Karpas-422 (cell line): ENCODE results near the gene EIF4G2. TPM values are rescaled to one million over a fixed set of nuclear protein-coding genes. Genes with fewer than 3 reads are reported as not detected.

Experiments
- DNase-seq: peaks from one replicate; pipeline ENCODE4 v3.0.0-alpha.2; 2015
- H2AFZ ChIP-seq: fragments of 200-600 bp; sonication (generic); 2 replicates; pipeline ENCODE4 v1.6.1; 2014; ENCODE audit warnings: antibody characterized with exemption, low read length, mixed read lengths
- H3K27ac ChIP-seq: fragments of 200-600 bp; sonication (generic); 2 replicates; pipeline ENCODE4 v1.5.1; 2014; ENCODE audit warnings: mild to moderate bottlenecking, low read length, moderate library complexity
- H3K27me3 ChIP-seq: fragments of 200-600 bp; sonication (generic); 2 replicates; pipeline ENCODE4 v1.6.1; 2014; ENCODE audit warnings: low read length, mixed read lengths
- H3K36me3 ChIP-seq: fragments of 200-600 bp; sonication (generic); 2 replicates; pipeline ENCODE4 v1.6.1; 2014; ENCODE audit warnings: low read length, mixed read lengths; ENCODE audit not compliant: insufficient read depth
- H3K4me1 ChIP-seq: fragments of 200-600 bp; sonication (generic); 2 replicates; pipeline ENCODE4 v1.6.1; 2014; ENCODE audit warnings: mild to moderate bottlenecking, low read length, mixed read lengths
- H3K4me2 ChIP-seq: fragments of 200-600 bp; sonication (generic); 2 replicates; pipeline ENCODE4 v1.6.1; 2014; ENCODE audit warnings: low read length, low read depth, mild to moderate bottlenecking; ENCODE audit not compliant: poor library complexity, severe bottlenecking
- H3K4me3 ChIP-seq: fragments of 200-600 bp; sonication (generic); 2 replicates; pipeline ENCODE4 v1.5.1; 2014; ENCODE audit warnings: mild to moderate bottlenecking, antibody characterized with exemption, low read length, mixed read lengths
- H3K79me2 ChIP-seq: fragments of 200-600 bp; sonication (generic); 2 replicates; pipeline ENCODE4 v1.6.1; 2014; ENCODE audit warnings: mild to moderate bottlenecking, low read length, mixed read lengths
- H3K9ac ChIP-seq: fragments of 200-600 bp; sonication (generic); 2 replicates; pipeline ENCODE4 v1.6.0; 2014; ENCODE audit warnings: low read length
- H3K9me2 ChIP-seq: fragments of 200-600 bp; sonication (generic), shearing (Covaris generic); replicated peaks from 2 replicates; pipeline ENCODE4 v1.6.0; 2014; ENCODE audit warnings: mild to moderate bottlenecking, low read length, moderate library complexity; ENCODE audit not compliant: insufficient read depth
- H3K9me3 ChIP-seq: fragments of 300-700, 200-600 bp; sonication (generic); 2 replicates; pipeline ENCODE4 v1.6.1; 2014; ENCODE audit warnings: low read length, mixed read lengths
- H4K20me1 ChIP-seq: fragments of 200-600 bp; sonication (generic); 2 replicates; pipeline ENCODE4 v1.6.1; 2014; ENCODE audit warnings: mild to moderate bottlenecking, antibody characterized with exemption, low read length, low read depth; ENCODE audit not compliant: insufficient read depth
- total RNA-seq: library from RNA; depleted of rRNA; stranded (reverse); fragments of >200 nt; shearing (Covaris generic); gene quantifications from 2 replicates; pipeline ENCODE4 v1.2.3, GENCODE V29; 2014; ENCODE audit warnings: low replicate concordance

Gene EIF4G2
- total RNA-seq, 1 experiment from 2014 or later, result 548 TPM

DNA sequence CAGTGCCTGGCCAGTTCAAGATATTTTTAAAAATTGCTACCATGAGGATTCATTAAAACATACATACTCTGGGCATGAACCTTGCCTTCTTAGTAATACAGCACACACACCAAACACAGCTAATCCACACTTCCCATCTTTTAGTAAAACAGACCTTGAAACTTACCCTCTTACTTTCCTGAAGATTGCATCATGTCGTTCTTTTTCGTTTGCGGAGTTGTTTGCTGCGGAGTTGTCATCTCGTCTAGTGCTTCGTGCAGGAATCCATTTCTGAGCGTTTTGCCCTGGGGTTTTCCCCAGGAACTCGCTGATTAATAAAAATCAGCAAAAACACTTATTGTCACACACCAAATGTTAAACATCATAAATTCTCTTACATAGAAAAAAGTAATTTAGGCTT lies 3.0 kb downstream of the EIF4G2 start:
- peaks cover 25% of the 10 kb centered on the region; the same call in 1 of the 2 replicates for H4K20me1 ChIP-seq
- peaks cover 26% of the 10 kb centered on the region for H3K4me1 ChIP-seq
- no peak overlapping the region for H2AFZ ChIP-seq
- H3K27ac ChIP-seq, result no peak overlapping the region
- no peak overlapping the region for H3K4me3 ChIP-seq
- H3K4me2 ChIP-seq, result no peak overlapping the region
- no peak overlapping the region for H3K9ac ChIP-seq
- H3K36me3 ChIP-seq, result peaks cover 67% of the 10 kb centered on the region
- no peaks in the 10 kb centered on the region for H3K27me3 ChIP-seq
- no peaks in the 10 kb centered on the region for H3K9me2 ChIP-seq
- H3K79me2 ChIP-seq, result peaks cover 28% of the 10 kb centered on the region
- no peak for DNase-seq
- no peaks in the 10 kb centered on the region for H3K9me3 ChIP-seq

DNA sequence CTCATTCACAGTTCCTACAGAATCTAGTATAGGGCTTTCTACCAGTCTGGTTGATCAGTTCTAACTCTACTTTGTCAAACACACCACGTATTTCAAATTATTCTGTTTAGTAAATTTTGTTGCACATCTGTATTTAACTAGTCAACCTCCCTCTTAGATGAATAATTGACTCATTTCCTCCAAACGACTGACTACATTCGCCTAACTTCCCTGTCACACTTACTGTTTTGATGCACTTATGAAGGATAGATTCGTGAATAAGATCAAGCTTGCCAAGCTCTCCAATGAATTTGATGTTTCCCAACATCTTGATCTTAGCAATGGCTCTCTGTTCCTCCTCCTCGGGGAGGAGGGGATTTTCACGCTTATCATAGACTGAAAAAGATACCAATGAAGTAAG lies 5.0 kb downstream of the EIF4G2 start:
- H3K9me2 ChIP-seq, result no peaks in the 10 kb centered on the region
- peaks cover 13% of the 10 kb centered on the region for H3K4me1 ChIP-seq
- H3K4me3 ChIP-seq, result no peak overlapping the region
- no peak overlapping the region for H3K9ac ChIP-seq
- peaks cover 88% of the 10 kb centered on the region for H3K36me3 ChIP-seq
- H3K27me3 ChIP-seq, result no peaks in the 10 kb centered on the region
- H3K27ac ChIP-seq, result no peak overlapping the region
- no peak overlapping the region for H3K4me2 ChIP-seq
- H3K79me2 ChIP-seq, result peaks cover 28% of the 10 kb centered on the region
- DNase-seq, result no peak
- H4K20me1 ChIP-seq, result peaks cover 32% of the 10 kb centered on the region
- H2AFZ ChIP-seq, result no peak overlapping the region
- H3K9me3 ChIP-seq, result no peaks in the 10 kb centered on the region

DNA sequence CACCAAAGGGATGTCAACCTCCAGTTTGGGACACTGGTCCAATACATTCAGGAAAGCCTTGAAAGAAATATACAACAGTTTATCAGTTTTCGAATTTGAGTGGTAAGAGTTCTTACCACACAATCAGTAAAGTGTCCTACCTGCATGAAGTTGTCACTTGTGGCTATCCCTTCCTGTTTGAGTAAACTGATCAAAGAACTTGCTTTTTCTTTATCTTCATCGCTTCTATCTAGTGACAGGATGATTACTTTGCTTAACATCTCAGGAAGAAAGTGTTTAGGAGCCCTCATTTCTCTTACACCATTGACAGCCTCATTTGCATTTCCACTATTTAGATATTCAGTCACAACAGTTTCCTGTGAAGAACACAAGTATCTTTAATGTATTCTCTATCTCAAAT lies 8.4 kb downstream of the EIF4G2 start:
- H3K4me3 ChIP-seq, result no peak overlapping the region
- H3K4me1 ChIP-seq, result no peaks in the 10 kb centered on the region
- no peak overlapping the region for H2AFZ ChIP-seq
- H3K4me2 ChIP-seq, result no peak overlapping the region
- no peak for DNase-seq
- peaks cover 88% of the 10 kb centered on the region for H3K36me3 ChIP-seq
- H3K79me2 ChIP-seq, result no peaks in the 10 kb centered on the region
- H4K20me1 ChIP-seq, result peaks cover 17% of the 10 kb centered on the region
- H3K27ac ChIP-seq, result no peak overlapping the region
- H3K27me3 ChIP-seq, result no peaks in the 10 kb centered on the region
- H3K9me2 ChIP-seq, result no peaks in the 10 kb centered on the region
- H3K9me3 ChIP-seq, result no peaks in the 10 kb centered on the region
- H3K9ac ChIP-seq, result no peak overlapping the region

DNA sequence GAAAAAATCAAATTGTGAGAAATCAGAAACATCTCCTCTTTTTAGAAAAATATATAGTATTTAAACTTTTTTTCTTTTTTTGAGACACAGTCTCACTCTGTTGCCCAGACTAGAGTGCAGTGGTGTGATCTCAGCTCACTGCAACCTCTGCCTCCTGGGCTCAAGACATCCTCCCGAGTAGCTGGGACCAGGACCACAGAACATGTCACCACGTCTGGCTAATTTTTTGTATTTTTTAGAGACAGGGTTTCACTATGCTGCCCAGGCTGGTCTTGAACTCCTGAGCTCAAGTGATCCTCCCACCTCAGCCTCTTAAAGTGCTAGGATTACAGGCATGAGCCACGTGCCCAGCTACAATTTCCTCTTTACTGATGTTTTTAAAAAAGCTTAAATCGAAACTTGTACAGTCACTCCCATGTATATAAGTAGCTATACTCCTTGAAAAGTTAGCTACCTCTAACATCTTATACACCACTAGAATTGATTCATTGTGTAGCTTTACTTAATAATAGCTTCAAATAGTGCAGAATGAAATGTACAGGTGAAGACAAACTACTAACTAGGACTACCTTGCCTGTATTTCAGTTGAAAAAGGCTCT lies 10.3 kb downstream of the EIF4G2 start:
- no peaks in the 10 kb centered on the region for H3K4me1 ChIP-seq

DNA sequence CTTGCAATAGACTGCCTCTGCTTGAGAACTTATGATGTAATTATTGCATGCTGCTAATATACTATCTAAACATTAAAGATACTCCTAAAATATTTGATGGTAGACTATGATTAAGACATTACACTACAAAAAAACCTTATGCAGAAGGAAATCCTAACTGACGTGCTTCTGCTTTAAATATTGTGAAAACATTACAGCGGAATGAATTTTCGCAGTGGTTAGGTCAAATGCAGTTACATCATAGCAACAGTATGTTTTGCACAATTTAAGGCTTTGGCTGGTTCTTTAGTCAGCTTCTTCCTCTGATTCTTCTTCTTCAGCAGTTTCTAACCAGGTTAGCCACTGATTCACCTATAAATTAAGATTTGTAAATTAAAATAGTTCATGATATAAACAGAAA lies 11.2 kb downstream of the EIF4G2 start:
- DNase-seq, result no peak
- no peak overlapping the region for H3K27ac ChIP-seq
- no peak overlapping the region for H3K9ac ChIP-seq
- no peaks in the 10 kb centered on the region for H3K79me2 ChIP-seq
- H3K9me2 ChIP-seq, result no peaks in the 10 kb centered on the region
- peaks cover 17% of the 10 kb centered on the region for H4K20me1 ChIP-seq
- H3K9me3 ChIP-seq, result no peaks in the 10 kb centered on the region
- no peak overlapping the region for H2AFZ ChIP-seq
- no peak overlapping the region for H3K4me3 ChIP-seq
- H3K4me1 ChIP-seq, result peaks cover 6% of the 10 kb centered on the region
- peaks cover 61% of the 10 kb centered on the region for H3K36me3 ChIP-seq
- H3K27me3 ChIP-seq, result no peaks in the 10 kb centered on the region
- no peak overlapping the region for H3K4me2 ChIP-seq

More for the DNA sequence above, 10.3 kb downstream of the EIF4G2 start:
- peaks cover 70% of the 10 kb centered on the region for H3K36me3 ChIP-seq
- H3K9me3 ChIP-seq, result no peaks in the 10 kb centered on the region
- H3K4me3 ChIP-seq, result no peak overlapping the region
- no peaks in the 10 kb centered on the region for H3K27me3 ChIP-seq
- no peaks in the 10 kb centered on the region for H3K9me2 ChIP-seq
- H3K27ac ChIP-seq, result no peak overlapping the region
- DNase-seq, result no peak
- H2AFZ ChIP-seq, result no peak overlapping the region
- no peak overlapping the region for H3K4me2 ChIP-seq
- H4K20me1 ChIP-seq, result peaks cover 17% of the 10 kb centered on the region
- no peak overlapping the region for H3K9ac ChIP-seq
- no peaks in the 10 kb centered on the region for H3K79me2 ChIP-seq

DNA sequence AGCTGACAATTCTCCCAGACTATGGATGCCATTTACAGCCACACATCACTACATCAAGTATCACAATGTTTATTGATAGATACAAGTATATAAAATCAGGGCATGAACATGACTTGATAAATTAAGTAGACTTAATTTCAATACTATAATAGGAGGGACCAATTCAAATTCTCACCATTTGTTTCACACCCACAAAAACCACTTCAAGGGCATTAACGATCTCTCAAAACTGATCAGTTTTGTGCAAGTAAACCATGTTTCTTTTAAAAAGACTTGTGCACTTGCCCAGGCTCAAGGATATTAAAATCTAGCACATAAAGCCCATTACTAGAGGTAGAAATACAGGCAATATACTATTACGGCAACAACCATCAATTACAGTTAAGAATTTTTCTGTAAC lies 11.7 kb downstream of the EIF4G2 start:
- Histone ChIP-seq H3K27ac (no peak overlapping the region), H3K9me3 (no peaks in the 10 kb centered on the region), H2AFZ (no peak overlapping the region), H3K9me2 (no peaks in the 10 kb centered on the region), H3K4me2 (no peak overlapping the region), H3K36me3 (peaks cover 56% of the 10 kb centered on the region), H3K4me1 (peaks cover 9% of the 10 kb centered on the region), H3K4me3 (no peak overlapping the region), H3K27me3 (no peaks in the 10 kb centered on the region), H3K9ac (no peak overlapping the region), H3K79me2 (no peaks in the 10 kb centered on the region), H4K20me1 (peaks cover 16% of the 10 kb centered on the region)
- no peak for DNase-seq

DNA sequence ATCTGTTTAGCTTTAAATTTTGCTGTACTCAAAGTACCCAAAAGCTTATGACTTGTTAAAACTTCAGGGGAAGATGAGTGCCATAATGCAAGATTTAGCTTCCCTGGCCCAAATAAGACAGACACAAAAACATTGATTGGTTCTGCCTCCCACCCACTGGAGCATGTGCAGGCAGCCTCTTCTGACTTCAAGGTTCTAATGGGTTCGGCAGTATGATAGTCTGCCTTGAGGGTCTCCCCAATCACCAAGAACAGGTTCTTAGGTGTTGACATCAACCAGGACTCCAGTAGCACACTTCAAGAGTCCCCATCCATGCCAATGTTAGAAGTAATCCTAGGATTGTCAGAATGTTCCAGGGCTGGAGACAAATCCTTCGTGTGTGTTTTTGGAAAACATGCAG lies 12.5 kb downstream of the EIF4G2 start:
- Histone ChIP-seq H3K27ac (no peak overlapping the region), H3K4me2 (no peak overlapping the region), H3K79me2 (no peaks in the 10 kb centered on the region), H3K9me2 (no peaks in the 10 kb centered on the region), H3K4me3 (no peak overlapping the region), H3K9ac (no peak overlapping the region), H2AFZ (no peak overlapping the region), H3K27me3 (no peaks in the 10 kb centered on the region), H3K9me3 (no peaks in the 10 kb centered on the region), H3K4me1 (peaks cover 9% of the 10 kb centered on the region), H4K20me1 (peaks cover 9% of the 10 kb centered on the region), H3K36me3 (peaks cover 47% of the 10 kb centered on the region)
- DNase-seq, result no peak

DNA sequence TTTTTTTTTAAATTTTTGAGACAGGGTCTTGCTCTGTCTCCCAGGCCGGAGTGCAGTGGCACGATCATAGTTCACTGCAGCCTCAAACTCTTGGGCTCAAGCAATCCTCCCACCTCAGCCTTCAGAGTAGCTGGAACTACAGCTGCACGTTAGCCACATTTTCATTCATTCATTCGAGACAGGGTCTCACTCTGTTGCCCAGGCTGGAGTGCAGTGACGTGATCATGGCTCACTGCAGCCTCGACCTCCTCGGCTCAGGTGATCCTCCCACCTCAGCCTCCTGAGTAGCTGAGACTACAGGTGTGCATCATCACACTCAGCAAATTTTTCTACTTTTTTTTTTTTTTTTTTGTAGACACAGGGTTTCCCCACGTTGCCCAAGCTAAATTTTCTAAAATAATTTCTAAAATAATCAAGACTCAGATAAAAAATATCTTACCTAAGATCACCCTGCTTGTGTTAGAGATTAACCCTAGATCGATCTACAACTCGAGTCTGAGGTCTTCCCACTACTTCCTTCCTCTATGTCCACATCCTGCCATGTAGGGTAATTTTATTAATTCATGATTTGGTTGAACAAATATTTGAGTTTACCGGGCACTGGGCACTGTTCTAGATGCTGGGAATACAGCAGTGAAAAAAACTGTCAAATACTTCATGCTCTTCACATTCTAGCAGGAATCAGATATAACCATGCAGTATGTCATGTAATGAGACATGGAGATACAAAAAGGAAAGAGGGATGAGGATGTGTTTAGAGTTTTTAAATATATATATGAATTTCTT lies 15.1 kb downstream of the EIF4G2 start:
- H3K36me3 ChIP-seq, result peaks cover 22% of the 10 kb centered on the region
- no peak overlapping the region for H3K9ac ChIP-seq
- H2AFZ ChIP-seq, result no peak overlapping the region
- H3K9me3 ChIP-seq, result no peaks in the 10 kb centered on the region
- peaks cover 9% of the 10 kb centered on the region for H3K4me1 ChIP-seq
- H3K9me2 ChIP-seq, result no peaks in the 10 kb centered on the region
- peaks cover 2% of the 10 kb centered on the region for H4K20me1 ChIP-seq
- H3K4me2 ChIP-seq, result no peak overlapping the region
- H3K79me2 ChIP-seq, result no peaks in the 10 kb centered on the region
- H3K27me3 ChIP-seq, result no peaks in the 10 kb centered on the region
- H3K27ac ChIP-seq, result no peak overlapping the region
- no peak overlapping the region for H3K4me3 ChIP-seq
- no peak for DNase-seq
